SK-N-SH (cell line): ENCODE data around the gene TCF23. TPM values are rescaled to one million over a fixed set of nuclear protein-coding genes. Genes with fewer than 3 reads are reported as not detected.

Experiments used
- CTCF ChIA-PET: fragments of 300-600, 350-600 bp; formaldehyde crosslinking; extraction: SDS; loops from one replicate; lab custom pipeline; 2021; lab: Yijun Ruan, JAX
- POLR2A ChIA-PET: fragments of 350-600 bp; sonication (Branson Sonifier 250); formaldehyde crosslinking; extraction: SDS; loops from one replicate; lab custom pipeline; 2020; ENCODE audit warnings: antibody characterized with exemption, inconsistent platforms; lab: Yijun Ruan, JAX
- DNase-seq: peaks from one replicate; pipeline ENCODE4 v3.0.0; 2012
- H2AFZ ChIP-seq: fragments of 200-600 bp; sonication (generic); 2 replicates; pipeline ENCODE4 v1.8.1; 2016; ENCODE audit warnings: antibody characterized with exemption, mild to moderate bottlenecking, low read depth
- H3F3A ChIP-seq: fragments of 200-600 bp; sonication (generic); replicated peaks from 2 replicates; pipeline ENCODE3; 2016; ENCODE audit warnings: antibody characterized with exemption, mild to moderate bottlenecking; ENCODE audit not compliant: insufficient read depth
- H3K27ac ChIP-seq, 2 experiments: fragments of 200-500 bp in 1 of 2; fragments of 200-600 bp in 1 of 2; sonication (Bioruptor generic) in 1 of 2; sonication (generic), shearing (Covaris generic) in 1 of 2; 2 replicates each; pipeline versions ENCODE4 v1.5.1 to v1.6.1; 2014 to 2016; ENCODE audit warnings: low read depth in 2 of 2, inconsistent platforms in 1 of 2, low read length in 1 of 2, mild to moderate bottlenecking in 1 of 2, mixed read lengths in 1 of 2
- H3K27me3 ChIP-seq: fragments of 200-600 bp; sonication (generic), shearing (Covaris generic); 2 replicates; pipeline ENCODE4 v1.6.1; 2016; ENCODE audit warnings: mixed run types; ENCODE audit not compliant: insufficient read depth
- H3K36me3 ChIP-seq, 2 experiments: fragments of 200-500 bp in 1 of 2; fragments of 200-600 bp in 1 of 2; sonication (Bioruptor generic) in 1 of 2; sonication (generic) in 1 of 2; replicated peaks in 1 of 2; 2 replicates each; pipeline versions ENCODE3 to v1.5.1; 2014 to 2016; ENCODE audit warnings: low read length in 1 of 2, mild to moderate bottlenecking in 1 of 2; ENCODE audit not compliant: insufficient read depth in 2 of 2, control insufficient read depth in 1 of 2
- H3K4me1 ChIP-seq, 2 experiments: fragments of 200-500 bp in 1 of 2; fragments of 200-600 bp in 1 of 2; sonication (Bioruptor generic) in 1 of 2; sonication (generic), shearing (Covaris generic) in 1 of 2; 2 replicates each; pipeline versions ENCODE4 v1.5.1 to v1.6.1; 2014 to 2016; ENCODE audit warnings: low read depth in 1 of 2, low read length in 1 of 2, mixed run types in 1 of 2; ENCODE audit not compliant: insufficient read depth in 2 of 2, control insufficient read depth in 1 of 2
- H3K4me2 ChIP-seq: fragments of 200-600 bp; sonication (generic), shearing (Covaris generic); 2 replicates; pipeline ENCODE4 v1.6.1; 2017; ENCODE audit warnings: mixed run types
- H3K4me3 ChIP-seq, 2 experiments: fragments of 200-500 bp in 1 of 2; fragments of 200-600 bp in 1 of 2; sonication (Bioruptor generic) in 1 of 2; sonication (generic), shearing (Covaris generic) in 1 of 2; 2 replicates each; pipeline versions ENCODE4 v1.5.1 to v1.8.1; 2014 to 2016; ENCODE audit warnings: low read depth in 2 of 2, inconsistent platforms in 1 of 2, low read length in 1 of 2, mild to moderate bottlenecking in 1 of 2, mixed read lengths in 1 of 2, moderate library complexity in 1 of 2
- H3K79me2 ChIP-seq: fragments of 200-600 bp; sonication (generic); 2 replicates; pipeline ENCODE4 v1.8.1; 2017; ENCODE audit warnings: mild to moderate bottlenecking; ENCODE audit not compliant: insufficient read depth
- H3K9ac ChIP-seq: fragments of 200-600 bp; sonication (generic); 2 replicates; pipeline ENCODE4 v1.6.1; 2017; ENCODE audit warnings: mixed run types
- H3K9me2 ChIP-seq: fragments of 200-600 bp; sonication (generic); 2 replicates; pipeline ENCODE4 v1.6.1; 2017; ENCODE audit warnings: mixed run types
- H3K9me3 ChIP-seq: fragments of 200-600 bp; sonication (generic); 2 replicates; pipeline ENCODE4 v1.6.1; 2017; ENCODE audit warnings: mixed run types, mild to moderate bottlenecking, moderate library complexity
- H4K20me1 ChIP-seq: fragments of 200-600 bp; sonication (generic); 2 replicates; pipeline ENCODE4 v1.6.1; 2017; ENCODE audit warnings: mild to moderate bottlenecking, mixed run types; ENCODE audit not compliant: insufficient read depth
- CHD2 ChIP-seq: fragments of 150-350 bp; IDR thresholded peaks from 2 replicates; pipeline ENCODE4 v1.6.1; 2018; ENCODE audit warnings: low read length; ENCODE audit not compliant: partially characterized antibody
- CTCF ChIP-seq: fragments of 200-600 bp; sonication (generic); IDR thresholded peaks from 2 replicates; pipeline ENCODE4 v1.6.1; 2017; ENCODE audit warnings: antibody characterized with exemption, mild to moderate bottlenecking, moderate library complexity
- FOSL2 ChIP-seq: IDR thresholded peaks from 2 replicates; pipeline ENCODE4 v1.4.0; 2012; ENCODE audit warnings: low read depth, mild to moderate bottlenecking, moderate library complexity, borderline replicate concordance
- GATA2 ChIP-seq: sonication (generic); formaldehyde crosslinking; IDR thresholded peaks from 2 replicates; pipeline ENCODE4 v1.5.0; 2020; ENCODE audit warnings: mild to moderate bottlenecking, missing genetic modification reagents
- IRF3 ChIP-seq: fragments of 150-350 bp; IDR thresholded peaks from 2 replicates; pipeline ENCODE4 v1.6.1; 2016; ENCODE audit warnings: mild to moderate bottlenecking, low read depth, low read length
- JUND ChIP-seq: IDR thresholded peaks from 2 replicates; pipeline ENCODE4 v1.4.0; 2012
- MXI1 ChIP-seq: IDR thresholded peaks from 2 replicates; pipeline ENCODE4 v1.6.1; 2012; ENCODE audit warnings: mild to moderate bottlenecking, low read depth, low read length, improper control_type of control experiment
- NFIC ChIP-seq: IDR thresholded peaks from 2 replicates; pipeline ENCODE4 v1.4.0; 2012; ENCODE audit warnings: borderline replicate concordance
- NRF1 ChIP-seq: IDR thresholded peaks from 2 replicates; pipeline ENCODE4 v1.6.1; 2012; ENCODE audit warnings: low read depth, mild to moderate bottlenecking, low read length
- POLR2AphosphoS5 ChIP-seq: IDR thresholded peaks from 2 replicates; pipeline ENCODE4 v1.6.1; 2012; ENCODE audit warnings: low read depth, low read length
- RCOR1 ChIP-seq: fragments of 150-350 bp; IDR thresholded peaks from 2 replicates; pipeline ENCODE4 v1.6.1; 2017; ENCODE audit warnings: antibody characterized with exemption, low read length
- RXRA ChIP-seq: IDR thresholded peaks from 2 replicates; pipeline ENCODE4 v1.4.0; 2012; ENCODE audit warnings: low read depth, mild to moderate bottlenecking, borderline replicate concordance
- TAF1 ChIP-seq: IDR thresholded peaks from 2 replicates; pipeline ENCODE4 v1.6.1; 2012; ENCODE audit warnings: low read depth, mild to moderate bottlenecking, low read length, moderate library complexity, borderline replicate concordance
- TCF12 ChIP-seq: IDR thresholded peaks from 2 replicates; pipeline ENCODE4 v1.4.0; 2012
- USF2 ChIP-seq: fragments of 150-350 bp; IDR thresholded peaks from 2 replicates; pipeline ENCODE4 v1.6.1; 2017; ENCODE audit warnings: antibody characterized with exemption, low read length, low read depth, borderline replicate concordance
- YY1 ChIP-seq: IDR thresholded peaks from 2 replicates; pipeline ENCODE4 v1.4.0; 2012; ENCODE audit warnings: low read depth, mild to moderate bottlenecking
- WGBS: methylation state at CpG from one replicate; pipeline ENCODE4 v1.1.6; 2017; ENCODE audit warnings: low lambda C conversion rate; 5-methylcytosine and 5-hydroxymethylcytosine counted together
- polyA plus RNA-seq, 3 experiments: library from polyadenylated mRNA; depleted of rRNA; stranded (reverse); fragments of >200 nt; gene quantifications; 2 replicates each; pipeline ENCODE4 v1.2.3, GENCODE V29; 2012
- TF ChIP-seq, protein P1 (sequence below): IDR thresholded peaks from 2 replicates; pipeline ENCODE4; 2012

Gene TCF23
- polyA plus RNA-seq, 1 of the 3 experiments (the other 2 are of a cell fraction) = not detected

- Histone ChIP-seq H3F3A (no peaks in the 10 kb centered on the region), H2AFZ (no peak overlapping the region), H3K9me2 (no peaks in the 10 kb centered on the region), H4K20me1 (peaks cover 4% of the 10 kb centered on the region; the same call in 1 of the 2 replicates), H3K27ac (no peak overlapping the region), H3K9me3 (no peaks in the 10 kb centered on the region), H3K4me1 (peaks cover 3 to 15% of the 10 kb centered on the region in 2 experiments; a peak in 2 of 4 replicates), H3K36me3 (peaks cover 9 to 32% of the 10 kb centered on the region in 2 experiments), H3K4me3 (no peak overlapping the region), H3K4me2 (no peak overlapping the region), H3K9ac (no peak overlapping the region), H3K27me3 (no peaks in the 10 kb centered on the region), H3K79me2 (peaks cover 9% of the 10 kb centered on the region)
- DNase-seq = no peak
- ChIA-PET CTCF (interaction anchor here (1.0 to 1.4 kb wide), 4 partner anchors 32 to 175 kb away, joined by 3 to 6 read pairs (median 4); no protein-coding TSS in a partner anchor), POLR2A (no interaction called here)
- 84% methylated on average over 9 of the region's 9 CpGs for WGBS
- TF ChIP-seq RCOR1 (no peak), TCF12 (no peak), FOSL2 (no peak), POLR2AphosphoS5 (no peak), YY1 (no peak), CTCF (no peak), CHD2 (no peak), GATA2 (CRISPR knock-in tag) (no peak), IRF3 (no peak), NFIC (no peak), TAF1 (no peak), MXI1 (no peak), RXRA (no peak), NRF1 (no peak), USF2 (no peak), JUND (no peak)
- TF ChIP-seq, protein P1, sequence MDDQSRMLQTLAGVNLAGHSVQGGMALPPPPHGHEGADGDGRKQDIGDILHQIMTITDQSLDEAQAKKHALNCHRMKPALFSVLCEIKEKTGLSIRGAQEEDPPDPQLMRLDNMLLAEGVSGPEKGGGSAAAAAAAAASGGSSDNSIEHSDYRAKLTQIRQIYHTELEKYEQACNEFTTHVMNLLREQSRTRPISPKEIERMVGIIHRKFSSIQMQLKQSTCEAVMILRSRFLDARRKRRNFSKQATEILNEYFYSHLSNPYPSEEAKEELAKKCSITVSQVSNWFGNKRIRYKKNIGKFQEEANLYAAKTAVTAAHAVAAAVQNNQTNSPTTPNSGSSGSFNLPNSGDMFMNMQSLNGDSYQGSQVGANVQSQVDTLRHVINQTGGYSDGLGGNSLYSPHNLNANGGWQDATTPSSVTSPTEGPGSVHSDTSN = no peak
Measured at GRCh38 chr2:27127883-27128667, 20.7 kb upstream of the TCF23 start.
